ENCODE data around the gene TBC1D9B. TPM values are rescaled to one million over a fixed set of nuclear protein-coding genes. Genes with fewer than 3 reads are reported as not detected.
A peak's percentile ranks its signal among the peaks of the same experiment; 100 is the strongest.

The TBC1D9B gene
- total and polyA plus RNA-seq, 2 donors (not counting 1 experiment from before 2014, with no cell fraction given) = 48.7 to 50.4 TPM

DNA sequence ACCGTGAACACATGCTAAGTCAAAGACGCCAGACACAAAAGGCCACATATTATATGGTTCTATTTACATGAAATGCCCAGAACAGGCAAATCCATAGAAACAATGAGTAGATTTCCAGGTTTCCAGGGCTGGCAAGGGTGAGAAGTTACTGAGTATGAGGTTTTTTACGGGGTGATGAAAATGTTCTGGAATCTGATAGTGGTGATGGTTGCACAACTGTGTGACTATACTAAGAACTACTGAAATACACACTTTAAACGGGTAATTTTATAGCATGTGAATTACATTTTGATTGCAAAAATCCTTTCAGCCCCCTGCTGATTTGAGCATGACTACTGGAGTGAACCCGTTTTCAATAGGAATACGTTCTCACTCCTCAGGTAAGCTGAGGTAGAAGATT lies 46.7 kb upstream of the TBC1D9B start:
- Histone ChIP-seq H2AFZ (ENCODE audit: low read length) (no peak overlapping the region), H3K36me3 (ENCODE audit: control insufficient read depth, insufficient read depth, low read length) (no peaks in the 10 kb centered on the region), H3K4me1 (ENCODE audit: control insufficient read depth, extremely low read depth, insufficient read depth, low read length) (no peaks in the 10 kb centered on the region), H3K9ac (ENCODE audit: insufficient read depth, low read length) (no peak overlapping the region), H3K4me3 (replicated peaks in 1 of 4; ENCODE audit: control extremely low read depth in 1 of 4, insufficient read depth in 1 of 4, low read depth in 3 of 4, low read length in 4 of 4) (no peak overlapping the region), H3K79me2 (ENCODE audit: control insufficient read depth, insufficient read depth, low read length) (no peaks in the 10 kb centered on the region), H3K9me3 (ENCODE audit: control insufficient read depth, insufficient read depth, low read depth, low read length) (no peaks in the 10 kb centered on the region), H3K27me3 (ENCODE audit: control insufficient read depth, insufficient read depth, low read length) (no peaks in the 10 kb centered on the region), H3K27ac (ENCODE audit: insufficient read depth, low read length) (no peak overlapping the region), H4K20me1 (ENCODE audit: control insufficient read depth, extremely low read depth, insufficient read depth, low read length) (no peaks in the 10 kb centered on the region), H3K4me2 (ENCODE audit: extremely low read depth, insufficient read depth, low read length) (no peak overlapping the region)
- DNase-seq (ENCODE audit: low read depth in 2 of 2) = peak in 1 of 2 donors; percentile 38
- TF ChIP-seq, protein P1, sequence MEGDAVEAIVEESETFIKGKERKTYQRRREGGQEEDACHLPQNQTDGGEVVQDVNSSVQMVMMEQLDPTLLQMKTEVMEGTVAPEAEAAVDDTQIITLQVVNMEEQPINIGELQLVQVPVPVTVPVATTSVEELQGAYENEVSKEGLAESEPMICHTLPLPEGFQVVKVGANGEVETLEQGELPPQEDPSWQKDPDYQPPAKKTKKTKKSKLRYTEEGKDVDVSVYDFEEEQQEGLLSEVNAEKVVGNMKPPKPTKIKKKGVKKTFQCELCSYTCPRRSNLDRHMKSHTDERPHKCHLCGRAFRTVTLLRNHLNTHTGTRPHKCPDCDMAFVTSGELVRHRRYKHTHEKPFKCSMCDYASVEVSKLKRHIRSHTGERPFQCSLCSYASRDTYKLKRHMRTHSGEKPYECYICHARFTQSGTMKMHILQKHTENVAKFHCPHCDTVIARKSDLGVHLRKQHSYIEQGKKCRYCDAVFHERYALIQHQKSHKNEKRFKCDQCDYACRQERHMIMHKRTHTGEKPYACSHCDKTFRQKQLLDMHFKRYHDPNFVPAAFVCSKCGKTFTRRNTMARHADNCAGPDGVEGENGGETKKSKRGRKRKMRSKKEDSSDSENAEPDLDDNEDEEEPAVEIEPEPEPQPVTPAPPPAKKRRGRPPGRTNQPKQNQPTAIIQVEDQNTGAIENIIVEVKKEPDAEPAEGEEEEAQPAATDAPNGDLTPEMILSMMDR (conservative IDR thresholded peaks at IDR 0.05 in 1 of 2, IDR thresholded peaks at IDR 0.05 in 1 of 2; ENCODE audit: low read depth in 1 of 2, low read length in 2 of 2) = no peak
- TF ChIP-seq EZH2 (IDR thresholded peaks at IDR 0.05; ENCODE audit: low read length, missing control alignments) = no peak

- Histone ChIP-seq H3K4me3 (replicated peaks in 1 of 4; ENCODE audit: control extremely low read depth in 1 of 4, insufficient read depth in 1 of 4, low read depth in 3 of 4, low read length in 4 of 4) (no peak overlapping the region), H3K79me2 (ENCODE audit: control insufficient read depth, insufficient read depth, low read length) (no peaks in the 10 kb centered on the region), H4K20me1 (ENCODE audit: control insufficient read depth, extremely low read depth, insufficient read depth, low read length) (no peaks in the 10 kb centered on the region), H3K27me3 (ENCODE audit: control insufficient read depth, insufficient read depth, low read length) (no peaks in the 10 kb centered on the region), H3K9ac (ENCODE audit: insufficient read depth, low read length) (no peak overlapping the region), H3K4me2 (ENCODE audit: extremely low read depth, insufficient read depth, low read length) (no peak overlapping the region), H3K4me1 (ENCODE audit: control insufficient read depth, extremely low read depth, insufficient read depth, low read length) (no peaks in the 10 kb centered on the region), H3K9me3 (ENCODE audit: control insufficient read depth, insufficient read depth, low read depth, low read length) (no peaks in the 10 kb centered on the region), H2AFZ (ENCODE audit: low read length) (no peak overlapping the region), H3K36me3 (ENCODE audit: control insufficient read depth, insufficient read depth, low read length) (no peaks in the 10 kb centered on the region), H3K27ac (ENCODE audit: insufficient read depth, low read length) (no peak overlapping the region)
- DNase-seq (ENCODE audit: low read depth in 2 of 2) = peak in 1 of 2 donors; percentile 3
- no peak for TF ChIP-seq EZH2 (IDR thresholded peaks at IDR 0.05; ENCODE audit: low read length, missing control alignments)
- TF ChIP-seq, protein P1 (conservative IDR thresholded peaks at IDR 0.05 in 1 of 2, IDR thresholded peaks at IDR 0.05 in 1 of 2; ENCODE audit: low read depth in 1 of 2, low read length in 2 of 2) = no peak
These were observed 46.3 kb upstream of the TBC1D9B start for GRCh38 chr5:179953987-179954386.

- Histone ChIP-seq H3K4me2 (ENCODE audit: extremely low read depth, insufficient read depth, low read length) (no peak overlapping the region), H3K36me3 (ENCODE audit: control insufficient read depth, insufficient read depth, low read length) (no peaks in the 10 kb centered on the region), H2AFZ (ENCODE audit: low read length) (no peak overlapping the region), H4K20me1 (ENCODE audit: control insufficient read depth, extremely low read depth, insufficient read depth, low read length) (no peaks in the 10 kb centered on the region), H3K27me3 (ENCODE audit: control insufficient read depth, insufficient read depth, low read length) (no peaks in the 10 kb centered on the region), H3K9me3 (ENCODE audit: control insufficient read depth, insufficient read depth, low read depth, low read length) (no peaks in the 10 kb centered on the region), H3K9ac (ENCODE audit: insufficient read depth, low read length) (no peak overlapping the region), H3K79me2 (ENCODE audit: control insufficient read depth, insufficient read depth, low read length) (no peaks in the 10 kb centered on the region), H3K4me3 (replicated peaks in 1 of 4; ENCODE audit: control extremely low read depth in 1 of 4, insufficient read depth in 1 of 4, low read depth in 3 of 4, low read length in 4 of 4) (no peak overlapping the region), H3K27ac (ENCODE audit: insufficient read depth, low read length) (no peak overlapping the region), H3K4me1 (ENCODE audit: control insufficient read depth, extremely low read depth, insufficient read depth, low read length) (no peaks in the 10 kb centered on the region)
- DNase-seq (ENCODE audit: low read depth in 2 of 2) = no peak
- TF ChIP-seq, protein P1 (conservative IDR thresholded peaks at IDR 0.05 in 1 of 2, IDR thresholded peaks at IDR 0.05 in 1 of 2; ENCODE audit: low read depth in 1 of 2, low read length in 2 of 2) = no peak
- TF ChIP-seq EZH2 (IDR thresholded peaks at IDR 0.05; ENCODE audit: low read length, missing control alignments) = no peak
These were observed 29.4 kb upstream of the TBC1D9B start for GRCh38 chr5:179936976-179937681.
